Mucosa of stomach (tissue), 1 donor: Measurements from ENCODE around the gene RAX.
A peak's percentile ranks its signal among the peaks of the same experiment; 100 is the strongest.

Experiments
- H3K27me3 ChIP-seq: one replicate; pipeline ENCODE4 v1.7.0; 2013; ENCODE audit warnings: mild to moderate bottlenecking, low read length; ENCODE audit not compliant: control insufficient read depth, insufficient read depth
- H3K36me3 ChIP-seq: one replicate; pipeline ENCODE4 v1.7.0; 2013; ENCODE audit warnings: low read length; ENCODE audit not compliant: control insufficient read depth, insufficient read depth
- H3K4me1 ChIP-seq: one replicate; pipeline ENCODE4 v1.7.0; 2013; ENCODE audit warnings: mild to moderate bottlenecking, low read length; ENCODE audit not compliant: control insufficient read depth, insufficient read depth
- H3K4me3 ChIP-seq: one replicate; pipeline ENCODE4 v1.7.0; 2013; ENCODE audit warnings: low read length
- H3K9ac ChIP-seq: one replicate; pipeline ENCODE4 v1.7.0; 2013; ENCODE audit warnings: mild to moderate bottlenecking, low read length, moderate library complexity
- H3K9me3 ChIP-seq: one replicate; pipeline ENCODE4 v1.7.0; 2013; ENCODE audit warnings: mild to moderate bottlenecking, low read length, moderate library complexity; ENCODE audit not compliant: control insufficient read depth
- donor health status: Pancreatic carcinoma.

The RAX gene

DNA sequence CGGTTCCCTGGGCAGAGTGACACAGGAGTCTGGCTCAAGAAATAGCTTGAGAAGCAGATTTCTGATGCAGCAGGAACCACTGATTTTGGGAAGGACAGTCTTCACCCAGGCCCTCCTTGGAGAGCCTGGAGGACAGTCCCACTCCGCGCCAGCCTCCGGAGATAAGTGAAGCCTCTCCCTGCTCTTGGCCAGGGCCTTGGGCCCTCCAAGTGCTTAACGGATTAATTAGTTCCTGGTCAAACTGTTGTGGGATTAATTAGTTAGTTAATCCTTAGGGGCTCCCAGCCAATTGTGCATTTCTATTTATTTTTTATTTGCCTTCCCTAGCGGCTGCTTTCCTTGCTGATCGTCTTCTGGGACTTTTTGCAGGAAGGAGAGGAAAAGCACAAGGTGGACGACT lies 25.6 kb upstream of the RAX start:
- H3K9me3 ChIP-seq: no peaks in the 10 kb centered on the region
- no peaks in the 10 kb centered on the region for H3K36me3 ChIP-seq
- peaks cover 7% of the 10 kb centered on the region for H3K27me3 ChIP-seq
- H3K9ac ChIP-seq: no peak overlapping the region
- no peak overlapping the region for H3K4me3 ChIP-seq
- no peaks in the 10 kb centered on the region for H3K4me1 ChIP-seq

DNA sequence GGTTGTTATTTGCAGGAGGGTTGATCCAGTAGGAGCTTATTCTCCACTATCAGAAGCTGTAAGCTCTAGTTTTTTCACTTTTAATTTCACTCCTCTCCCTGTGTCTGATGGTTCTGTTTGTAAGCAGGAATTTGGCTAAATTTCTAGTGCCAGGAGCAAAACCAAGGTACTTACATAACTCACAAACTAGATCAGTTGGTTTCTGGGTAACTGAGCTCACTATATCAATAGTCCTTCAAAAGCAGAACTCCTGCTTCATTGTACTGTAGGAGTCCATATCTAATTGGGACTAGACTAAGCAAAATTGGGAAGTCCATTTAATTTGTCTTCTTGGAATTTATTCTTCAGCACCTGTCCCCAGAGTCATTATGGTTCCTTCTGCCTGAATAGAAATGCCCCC lies 20.1 kb upstream of the RAX start:
- H3K4me1 ChIP-seq: no peaks in the 10 kb centered on the region
- no peaks in the 10 kb centered on the region for H3K9me3 ChIP-seq
- H3K4me3 ChIP-seq: no peak overlapping the region
- H3K36me3 ChIP-seq: no peaks in the 10 kb centered on the region
- H3K27me3 ChIP-seq: peaks cover 4% of the 10 kb centered on the region
- no peak overlapping the region for H3K9ac ChIP-seq

DNA sequence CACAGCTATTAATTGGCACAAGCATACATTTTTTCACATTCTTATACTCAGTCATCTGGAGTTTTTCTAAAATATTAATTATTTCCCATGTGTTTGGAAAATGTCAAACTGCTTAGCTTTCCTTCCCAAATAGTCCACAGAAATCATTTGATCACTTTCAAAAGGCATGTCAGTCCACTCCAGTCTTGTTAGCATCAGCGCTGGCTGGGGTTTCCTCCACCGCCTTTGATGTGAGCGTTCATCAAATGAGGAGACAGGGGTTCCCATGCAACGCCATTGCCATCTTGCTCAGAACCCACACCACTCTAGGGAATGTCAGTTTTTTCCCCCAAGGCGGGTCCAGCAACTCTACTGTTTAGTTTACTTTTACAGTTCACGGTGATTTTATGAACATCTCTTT lies 13.1 kb upstream of the RAX start:
- no peaks in the 10 kb centered on the region for H3K9me3 ChIP-seq
- peaks cover 20% of the 10 kb centered on the region for H3K27me3 ChIP-seq
- H3K36me3 ChIP-seq: no peaks in the 10 kb centered on the region
- H3K9ac ChIP-seq: no peak overlapping the region
- no peak overlapping the region for H3K4me3 ChIP-seq
- H3K4me1 ChIP-seq: no peaks in the 10 kb centered on the region

DNA sequence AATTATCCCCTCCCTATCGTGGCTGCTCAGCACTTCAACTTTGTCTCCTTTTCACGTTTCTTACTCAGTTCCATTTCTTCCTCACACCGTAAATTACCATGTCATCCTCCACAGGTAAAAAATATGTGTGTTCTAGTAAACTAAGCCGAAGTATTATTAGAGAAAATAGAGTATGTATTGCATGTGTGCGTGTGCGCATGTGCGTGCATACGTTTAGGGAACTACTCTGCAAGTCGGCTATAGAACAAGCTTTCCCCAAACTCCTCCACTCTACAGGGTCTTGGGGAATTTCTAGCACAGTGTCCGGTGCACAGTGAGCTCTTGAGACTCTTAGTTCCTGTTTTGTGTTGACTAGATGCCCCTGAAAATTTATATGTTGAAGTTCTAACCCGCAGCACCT lies 9.1 kb upstream of the RAX start:
- Histone ChIP-seq H3K27me3 (peaks cover 46% of the 10 kb centered on the region), H3K4me1 (no peaks in the 10 kb centered on the region), H3K4me3 (no peak overlapping the region), H3K9ac (no peak overlapping the region), H3K36me3 (no peaks in the 10 kb centered on the region), H3K9me3 (no peaks in the 10 kb centered on the region)

DNA sequence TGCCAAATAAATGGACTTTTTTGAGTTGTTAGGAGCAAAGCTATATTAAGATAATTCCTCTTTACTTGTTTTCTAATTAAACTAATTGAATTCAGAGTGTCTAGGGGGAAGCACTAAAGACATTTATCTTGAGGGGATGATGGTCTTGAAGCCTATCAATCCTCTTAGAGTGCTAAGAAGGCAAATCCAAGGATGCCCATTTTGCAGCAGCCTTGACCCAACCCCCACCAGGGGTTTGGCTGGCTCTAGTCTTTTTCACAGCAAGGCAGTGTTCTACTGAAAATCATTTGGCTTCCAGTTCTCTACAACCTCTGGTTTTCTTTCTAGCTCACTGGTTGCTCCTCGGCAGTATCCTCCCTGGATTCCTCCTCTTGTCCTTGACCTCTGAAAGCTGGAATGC lies 6.5 kb upstream of the RAX start:
- H3K36me3 ChIP-seq: no peaks in the 10 kb centered on the region
- H3K9me3 ChIP-seq: no peaks in the 10 kb centered on the region
- peaks cover 62% of the 10 kb centered on the region for H3K27me3 ChIP-seq
- H3K4me3 ChIP-seq: no peak overlapping the region
- no peak overlapping the region for H3K9ac ChIP-seq
- H3K4me1 ChIP-seq: no peaks in the 10 kb centered on the region

DNA sequence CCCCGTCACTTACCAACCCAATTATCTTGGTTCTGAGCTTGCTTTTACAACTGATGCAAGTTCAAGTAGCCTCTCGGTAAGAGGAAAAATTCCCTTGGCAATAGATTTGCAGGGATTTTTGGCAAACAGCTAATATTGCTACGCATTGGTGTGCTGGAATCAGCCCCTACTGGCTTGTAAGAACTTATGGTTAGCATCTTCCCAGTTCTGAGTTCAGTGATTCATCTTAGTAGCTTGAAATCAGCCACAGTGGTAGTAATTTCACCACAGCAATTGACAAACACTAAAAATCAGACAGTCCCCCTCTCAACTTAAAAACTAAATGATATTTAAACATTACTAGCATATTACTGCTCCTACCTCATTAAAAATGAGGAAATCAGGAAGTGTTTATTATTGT lies 5.9 kb upstream of the RAX start:
- Histone ChIP-seq H3K4me1 (no peaks in the 10 kb centered on the region), H3K27me3 (peaks cover 66% of the 10 kb centered on the region), H3K4me3 (no peak overlapping the region), H3K9ac (no peak overlapping the region), H3K9me3 (no peaks in the 10 kb centered on the region), H3K36me3 (no peaks in the 10 kb centered on the region)

DNA sequence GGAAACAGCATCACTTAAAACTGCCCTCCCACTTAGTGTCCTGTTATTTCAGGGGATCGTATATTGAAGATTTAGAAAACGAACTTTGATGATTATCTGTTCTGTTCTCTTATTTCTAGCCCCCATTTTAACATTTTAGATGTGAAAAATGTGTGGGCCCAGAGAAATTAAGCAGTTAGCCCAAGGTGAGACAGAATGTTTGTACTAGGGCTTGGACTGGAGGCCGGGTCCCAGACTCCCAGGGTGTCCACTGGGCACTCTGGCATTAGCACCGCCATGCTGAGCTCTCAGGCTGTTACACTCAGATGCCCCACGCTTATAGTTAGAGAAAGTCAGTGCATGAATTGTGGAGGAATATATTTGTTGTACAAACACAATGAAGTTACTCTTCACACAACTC lies 5.5 kb upstream of the RAX start:
- peaks cover 70% of the 10 kb centered on the region for H3K27me3 ChIP-seq
- H3K4me1 ChIP-seq: peaks cover 4% of the 10 kb centered on the region
- H3K9me3 ChIP-seq: no peaks in the 10 kb centered on the region
- H3K9ac ChIP-seq: no peak overlapping the region
- H3K36me3 ChIP-seq: no peaks in the 10 kb centered on the region
- H3K4me3 ChIP-seq: no peak overlapping the region

DNA sequence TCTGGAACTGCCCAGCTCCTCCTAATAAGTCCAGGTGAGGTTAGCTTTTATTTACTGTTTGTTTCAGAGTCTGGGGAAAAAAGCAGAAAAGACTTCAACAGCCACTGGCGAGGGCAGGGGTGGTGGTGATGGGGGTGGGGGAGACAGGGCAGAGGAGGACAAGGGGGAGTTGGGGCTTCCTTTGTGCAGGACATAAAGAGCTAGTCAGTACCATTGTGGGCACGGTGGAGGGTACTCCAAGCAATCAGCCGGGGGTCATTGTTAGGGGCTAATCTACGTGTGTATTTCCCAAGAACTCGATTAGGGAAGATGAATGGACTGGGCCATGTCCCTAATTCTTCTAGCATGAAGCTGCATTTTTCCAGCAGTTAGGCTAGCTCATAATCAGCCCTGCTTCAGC lies 2.8 kb upstream of the RAX start:
- peaks cover 22% of the 10 kb centered on the region for H3K4me1 ChIP-seq
- H3K27me3 ChIP-seq: peaks cover 85% of the 10 kb centered on the region
- no peaks in the 10 kb centered on the region for H3K36me3 ChIP-seq
- H3K4me3 ChIP-seq: no peak overlapping the region
- H3K9me3 ChIP-seq: no peaks in the 10 kb centered on the region
- no peak overlapping the region for H3K9ac ChIP-seq

DNA sequence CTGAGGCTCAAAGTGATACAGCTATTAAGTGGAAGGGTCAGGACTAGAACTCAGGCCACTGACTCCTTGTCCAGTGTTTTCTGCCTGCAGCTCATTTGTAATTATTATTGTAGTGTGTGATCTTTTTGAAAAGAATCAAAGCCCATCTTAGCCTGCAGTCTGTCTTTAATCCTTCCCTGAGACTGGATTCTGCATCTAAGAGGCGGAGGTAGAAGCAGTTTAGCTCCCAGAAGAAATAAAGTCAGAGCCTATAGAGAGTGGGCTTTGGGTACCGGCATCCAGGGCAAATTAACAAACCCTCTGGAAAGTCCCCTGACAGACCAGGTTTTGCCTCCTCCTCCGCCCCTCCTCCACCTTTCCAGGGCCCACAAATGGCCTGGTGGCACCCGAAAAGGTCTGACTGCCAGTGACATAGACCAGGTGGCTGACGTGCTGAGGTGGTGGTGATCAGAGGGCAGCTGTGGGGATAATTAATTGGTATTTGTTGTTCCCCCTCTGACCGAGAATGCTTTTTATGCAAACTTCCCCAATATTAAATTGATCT lies 2.2 kb upstream of the RAX start:
- Histone ChIP-seq H3K9me3 (no peaks in the 10 kb centered on the region), H3K36me3 (no peaks in the 10 kb centered on the region), H3K27me3 (peaks cover 85% of the 10 kb centered on the region), H3K9ac (no peak overlapping the region), H3K4me1 (peaks cover 22% of the 10 kb centered on the region), H3K4me3 (no peak overlapping the region)

DNA sequence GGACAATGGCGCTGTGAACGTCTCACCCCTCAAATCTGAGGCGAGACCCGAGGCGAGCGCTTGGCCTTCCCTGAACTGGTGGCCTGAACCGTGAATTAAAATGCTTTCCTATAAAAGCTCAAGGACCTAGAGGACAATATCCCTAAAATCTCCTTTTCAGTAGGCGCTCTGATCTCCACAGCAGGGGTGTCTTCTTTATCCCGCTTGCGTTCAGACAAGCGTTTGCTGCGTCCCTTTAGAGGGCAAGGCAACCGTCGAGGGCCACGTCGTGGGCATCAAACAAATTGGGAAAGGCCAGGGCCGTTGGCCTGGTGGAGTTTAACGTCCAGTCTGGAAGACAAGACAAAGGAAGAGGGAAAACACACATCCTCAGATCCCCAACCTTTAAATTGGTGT lies 1.3 kb upstream of the RAX start:
- peaks cover 22% of the 10 kb centered on the region for H3K4me1 ChIP-seq
- H3K9ac ChIP-seq: no peak overlapping the region
- H3K4me3 ChIP-seq: no peak overlapping the region
- H3K9me3 ChIP-seq: no peaks in the 10 kb centered on the region
- H3K36me3 ChIP-seq: no peaks in the 10 kb centered on the region
- H3K27me3 ChIP-seq: peaks cover 85% of the 10 kb centered on the region

DNA sequence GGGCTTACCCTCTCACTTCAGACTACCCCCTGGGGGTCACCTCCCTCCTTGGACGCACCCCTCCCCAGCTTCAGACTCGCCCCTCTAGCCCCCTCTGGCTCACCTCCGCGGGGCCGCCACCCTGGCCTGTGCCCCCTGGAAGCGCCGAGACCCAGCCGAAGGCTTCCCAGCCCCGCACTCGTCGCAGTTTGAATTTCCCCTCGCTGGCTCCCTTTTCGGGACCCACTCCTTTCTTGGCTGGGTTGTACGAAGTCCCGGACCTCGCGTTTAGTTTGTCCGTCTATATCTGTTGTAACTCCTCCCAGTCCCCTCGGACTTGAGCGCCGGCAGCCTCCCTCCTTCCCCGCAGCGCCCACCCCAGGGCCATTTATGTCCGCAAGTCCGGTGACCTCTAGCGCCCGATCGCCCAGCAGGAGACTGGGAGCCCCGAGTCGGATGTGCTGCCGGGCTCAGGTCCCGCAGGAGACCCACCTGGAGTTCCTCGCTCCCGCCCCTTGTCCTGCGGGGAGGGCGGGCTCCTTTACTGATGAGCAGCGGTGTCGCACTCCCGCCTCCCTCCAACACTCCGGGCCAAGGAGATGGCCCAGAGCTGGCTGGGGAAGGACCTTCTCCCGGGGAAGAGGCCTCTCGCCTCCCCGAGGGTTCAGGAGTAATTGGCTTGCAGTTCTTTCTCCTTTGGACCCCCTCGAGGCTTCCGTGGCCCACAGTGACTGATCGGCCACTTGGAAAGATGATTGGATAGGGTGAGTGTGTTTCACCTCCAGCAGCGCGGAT lies 692 bp upstream of the RAX start:
- peaks cover 86% of the 10 kb centered on the region for H3K27me3 ChIP-seq
- no peaks in the 10 kb centered on the region for H3K36me3 ChIP-seq
- peaks cover 22% of the 10 kb centered on the region for H3K4me1 ChIP-seq
- H3K9ac ChIP-seq: no peak overlapping the region
- H3K4me3 ChIP-seq: no peak overlapping the region
- no peaks in the 10 kb centered on the region for H3K9me3 ChIP-seq

DNA sequence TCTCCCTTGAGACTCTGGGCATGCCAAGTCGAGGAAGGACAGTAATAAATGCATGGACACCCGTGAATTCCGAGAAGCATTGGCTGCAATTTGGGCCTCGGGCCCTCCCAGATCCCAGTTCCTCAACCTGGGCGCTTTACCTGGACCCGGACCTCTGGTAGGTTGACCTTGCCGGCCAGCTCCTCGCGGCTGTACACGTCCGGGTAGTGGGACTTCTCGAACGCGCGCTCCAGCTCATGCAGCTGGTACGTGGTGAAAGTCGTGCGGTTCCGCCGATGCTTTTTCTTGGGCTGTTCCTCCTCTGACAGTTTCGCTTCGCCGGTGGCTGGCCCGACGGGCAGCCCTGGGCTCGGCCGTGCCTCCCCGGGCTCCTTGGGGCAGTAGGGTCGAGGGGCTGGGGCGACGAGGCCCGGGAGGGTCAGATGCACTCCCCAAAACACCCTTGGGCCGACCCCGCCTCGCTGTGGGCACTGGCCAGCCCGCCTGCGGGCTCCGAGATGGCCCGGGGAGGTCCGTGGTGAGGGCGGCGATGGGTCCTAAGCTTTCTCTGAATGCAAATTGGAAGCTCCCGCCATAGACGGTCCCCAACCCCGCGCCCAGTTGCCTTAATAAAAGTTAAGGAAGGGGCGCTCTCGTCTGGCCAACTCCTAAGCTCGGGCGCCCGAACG lies 899 bp downstream of the RAX start:
- Histone ChIP-seq H3K9ac (no peak overlapping the region), H3K36me3 (no peaks in the 10 kb centered on the region), H3K27me3 (peaks cover 96% of the 10 kb centered on the region), H3K9me3 (no peaks in the 10 kb centered on the region), H3K4me3 (peak overlapping the region; percentile 14), H3K4me1 (peaks cover 34% of the 10 kb centered on the region)
